ENCODE measurements around the gene OR6A2.

- TF ChIP-seq POLR2A (IDR thresholded peaks at IDR 0.05) (no peak), POLR2AphosphoS5 (IDR thresholded peaks at IDR 0.05) (no peak)
Observed at GRCh38 chr11:6780829-6781228, 18.7 kb downstream of the OR6A2 start.

All from stomach (tissue), 4 donors.